ENCODE data around the gene RBM17.

RBM17 gene

GRCh38 chr10:6158276-6158675 is 69.4 kb downstream of the RBM17 start:
- Histone ChIP-seq H3K36me3 (no peaks in the 10 kb centered on the region), H3K4me3 (ENCODE audit: low read depth in 1 of 2, low read length in 1 of 2) (no peak overlapping the region), H3K27me3 (no peaks in the 10 kb centered on the region), H3K27ac (no peak overlapping the region), H3K4me1 (ENCODE audit: control insufficient read depth in 1 of 2, insufficient read depth in 1 of 2, low read depth in 1 of 2, low read length in 1 of 2) (peaks cover 25% of the 10 kb centered on the region in 2 experiments), H3K9me3 (no peaks in the 10 kb centered on the region)
- TF ChIP-seq CTCF (IDR thresholded peaks at IDR 0.05) = no peak

- H3K36me3 ChIP-seq = no peaks in the 10 kb centered on the region
- peaks cover 24 to 25% of the 10 kb centered on the region in 2 experiments for H3K4me1 ChIP-seq (ENCODE audit: control insufficient read depth in 1 of 2, insufficient read depth in 1 of 2, low read depth in 1 of 2, low read length in 1 of 2)
- TF ChIP-seq CTCF (IDR thresholded peaks at IDR 0.05) = no peak
- H3K27ac ChIP-seq = peak overlapping the region; percentile 77
- H3K4me3 ChIP-seq (ENCODE audit: low read depth in 1 of 2, low read length in 1 of 2) = no peak overlapping the region
- H3K9me3 ChIP-seq = no peaks in the 10 kb centered on the region
- H3K27me3 ChIP-seq = no peaks in the 10 kb centered on the region
These were observed 73.1 kb downstream of the RBM17 start for GRCh38 chr10:6161921-6162320.

DNA sequence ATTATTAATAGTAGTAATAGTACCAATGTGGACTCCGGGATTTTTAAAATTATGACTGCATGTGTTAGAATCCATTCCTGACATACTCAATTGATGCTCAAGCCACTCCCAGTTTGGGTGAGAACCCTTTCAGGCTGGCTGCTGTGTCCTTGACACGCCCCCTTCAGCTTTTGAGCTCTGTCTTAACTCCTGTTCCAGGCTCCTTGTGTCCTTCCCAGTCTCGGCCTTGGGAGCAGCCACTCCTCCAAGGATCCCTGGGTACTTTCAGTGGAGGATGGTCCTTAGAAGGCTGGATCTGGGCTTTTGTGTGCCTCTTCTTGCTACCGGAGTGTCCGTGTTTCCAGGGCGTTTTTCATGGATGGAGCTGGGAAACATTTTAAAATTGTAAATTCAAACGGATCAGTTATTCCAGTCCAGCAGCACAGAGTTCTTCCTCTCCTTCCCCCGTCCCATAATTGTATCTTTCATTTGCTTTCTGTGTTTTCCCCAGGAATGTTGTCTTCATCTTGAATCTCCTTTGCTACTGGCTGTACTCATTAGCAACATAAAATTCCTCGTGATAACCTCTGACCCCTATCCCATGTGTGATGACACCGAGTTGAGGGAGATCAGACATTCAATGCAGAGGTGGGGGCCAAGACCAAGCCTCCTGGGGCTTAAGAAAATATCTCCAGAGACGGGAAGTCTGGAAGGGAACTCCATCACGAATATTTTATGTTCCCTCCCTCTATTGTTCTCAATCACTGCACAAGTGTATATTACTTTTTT is 73.9 kb downstream of the RBM17 start:
- Histone ChIP-seq H3K27ac (peak overlapping the region; percentile 77), H3K4me1 (ENCODE audit: control insufficient read depth in 1 of 2, insufficient read depth in 1 of 2, low read depth in 1 of 2, low read length in 1 of 2) (peaks cover 24 to 25% of the 10 kb centered on the region in 2 experiments), H3K36me3 (no peaks in the 10 kb centered on the region), H3K9me3 (no peaks in the 10 kb centered on the region), H3K4me3 (ENCODE audit: low read depth in 1 of 2, low read length in 1 of 2) (peak overlapping the region; percentile 75 to 78), H3K27me3 (no peaks in the 10 kb centered on the region)
- no peak for TF ChIP-seq CTCF (IDR thresholded peaks at IDR 0.05)

- H3K4me1 ChIP-seq (ENCODE audit: control insufficient read depth in 1 of 2, insufficient read depth in 1 of 2, low read depth in 1 of 2, low read length in 1 of 2) = peaks cover 24 to 25% of the 10 kb centered on the region in 2 experiments
These were observed 74.8 kb downstream of the RBM17 start for GRCh38 chr10:6163364-6164270.

More at GRCh38 chr10:6163364-6164270, 74.8 kb downstream of the RBM17 start:
- Histone ChIP-seq H3K27me3 (no peaks in the 10 kb centered on the region), H3K27ac (peak overlapping the region; percentile 77), H3K4me3 (ENCODE audit: low read depth in 1 of 2, low read length in 1 of 2) (peak overlapping the region; percentile 75 to 78), H3K9me3 (no peaks in the 10 kb centered on the region), H3K36me3 (no peaks in the 10 kb centered on the region)
- TF ChIP-seq CTCF (IDR thresholded peaks at IDR 0.05) = peak; percentile 15
